G401 (cell line): ENCODE results near the gene MPZL1. TPM values are rescaled to one million over a fixed set of nuclear protein-coding genes. Genes with fewer than 3 reads are reported as not detected.

Source experiments
- DNase-seq: peaks from one replicate; pipeline ENCODE4 v3.0.0-alpha.2; 2015; ENCODE audit warnings: low spot score
- in situ Hi-C: cut with HindIII; loops from 2 replicates; pipeline ENCODE4 v1.10.0; 2016; ENCODE audit warnings: low sequenced_read_pairs, mixed read lengths
- total RNA-seq: library from RNA; depleted of rRNA; stranded (reverse); fragments of >200 nt; shearing (Covaris generic); gene quantifications from 2 replicates; pipeline ENCODE4 v1.2.3, GENCODE V29; 2014

The MPZL1 gene
- total RNA-seq, 1 experiment from 2014 or later, result 155 TPM

GRCh38 chr1:167744901-167745300 lies 23.1 kb downstream of the MPZL1 start:
- in situ Hi-C loops, result no loop called here
- DNase-seq, result no peak

- in situ Hi-C loops, result no loop called here
- no peak for DNase-seq
Observed at GRCh38 chr1:167746013-167746672, 24.4 kb downstream of the MPZL1 start.

GRCh38 chr1:167746988-167747655 lies 25.3 kb downstream of the MPZL1 start:
- no peak for DNase-seq
- in situ Hi-C loops, result no loop called here

GRCh38 chr1:167747988-167748387 lies 26.2 kb downstream of the MPZL1 start:
- DNase-seq, result no peak
- in situ Hi-C loops, result no loop called here

GRCh38 chr1:167748906-167749305 lies 27.1 kb downstream of the MPZL1 start:
- no peak for DNase-seq
- in situ Hi-C loops, result no loop called here

- DNase-seq, result no peak
Observed at GRCh38 chr1:167749741-167750140, 28.0 kb downstream of the MPZL1 start.

DNA sequence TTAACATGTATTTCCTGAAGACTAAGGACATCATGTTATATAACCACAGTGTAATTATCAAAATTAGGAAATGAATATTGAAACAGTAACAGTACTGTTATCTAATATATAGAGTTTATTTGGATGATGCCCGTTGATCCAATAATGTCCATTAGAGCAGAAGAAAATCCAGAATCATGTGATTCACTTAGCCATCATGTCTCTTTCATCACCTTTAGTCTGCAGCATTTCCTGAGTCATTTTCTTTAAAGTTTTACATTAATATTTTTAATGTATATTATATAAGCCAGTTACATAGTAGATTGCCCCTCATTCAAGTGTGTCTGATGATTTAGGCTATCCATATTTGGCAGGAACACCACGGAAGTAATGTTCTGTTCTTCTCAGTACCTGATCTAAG lies 28.9 kb downstream of the MPZL1 start:
- no peak for DNase-seq
- in situ Hi-C loops, result no loop called here

More at GRCh38 chr1:167749741-167750140, 28.0 kb downstream of the MPZL1 start:
- in situ Hi-C loops, result no loop called here

DNA sequence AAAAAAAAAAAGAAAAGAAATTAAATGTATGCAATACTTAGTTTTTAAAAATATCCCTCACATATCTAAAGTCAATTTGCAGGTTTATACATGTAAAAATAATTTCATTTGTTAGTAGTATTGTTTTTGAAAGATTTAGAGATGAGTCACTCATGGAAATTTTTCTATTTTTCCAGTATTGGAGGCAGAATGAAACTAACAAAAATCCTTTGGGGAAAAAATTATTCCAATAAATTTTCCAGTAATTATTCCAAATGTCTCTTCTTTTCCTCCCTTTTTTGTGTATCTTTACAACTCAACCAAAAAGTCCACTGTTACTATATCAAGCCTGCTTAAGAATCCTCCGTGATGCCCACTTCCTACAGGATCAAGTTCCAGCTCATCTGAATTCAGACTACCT lies 29.9 kb downstream of the MPZL1 start:
- in situ Hi-C loops, result no loop called here
- DNase-seq, result no peak

GRCh38 chr1:167752219-167752985 lies 30.6 kb downstream of the MPZL1 start:
- no peak for DNase-seq
- in situ Hi-C loops, result no loop called here

GRCh38 chr1:167755654-167756053 lies 33.9 kb downstream of the MPZL1 start:
- DNase-seq, result no peak
- in situ Hi-C loops, result no loop called here

GRCh38 chr1:167756730-167757405 lies 35.1 kb downstream of the MPZL1 start:
- in situ Hi-C loops, result no loop called here
- DNase-seq, result no peak

GRCh38 chr1:167757433-167758309 lies 35.9 kb downstream of the MPZL1 start:
- no peak for DNase-seq
- in situ Hi-C loops, result no loop called here

GRCh38 chr1:167761400-167761799 lies 39.6 kb downstream of the MPZL1 start:
- in situ Hi-C loops, result no loop called here
- DNase-seq, result no peak

GRCh38 chr1:167762061-167762746 lies 40.4 kb downstream of the MPZL1 start:
- in situ Hi-C loops, result no loop called here
- no peak for DNase-seq

DNA sequence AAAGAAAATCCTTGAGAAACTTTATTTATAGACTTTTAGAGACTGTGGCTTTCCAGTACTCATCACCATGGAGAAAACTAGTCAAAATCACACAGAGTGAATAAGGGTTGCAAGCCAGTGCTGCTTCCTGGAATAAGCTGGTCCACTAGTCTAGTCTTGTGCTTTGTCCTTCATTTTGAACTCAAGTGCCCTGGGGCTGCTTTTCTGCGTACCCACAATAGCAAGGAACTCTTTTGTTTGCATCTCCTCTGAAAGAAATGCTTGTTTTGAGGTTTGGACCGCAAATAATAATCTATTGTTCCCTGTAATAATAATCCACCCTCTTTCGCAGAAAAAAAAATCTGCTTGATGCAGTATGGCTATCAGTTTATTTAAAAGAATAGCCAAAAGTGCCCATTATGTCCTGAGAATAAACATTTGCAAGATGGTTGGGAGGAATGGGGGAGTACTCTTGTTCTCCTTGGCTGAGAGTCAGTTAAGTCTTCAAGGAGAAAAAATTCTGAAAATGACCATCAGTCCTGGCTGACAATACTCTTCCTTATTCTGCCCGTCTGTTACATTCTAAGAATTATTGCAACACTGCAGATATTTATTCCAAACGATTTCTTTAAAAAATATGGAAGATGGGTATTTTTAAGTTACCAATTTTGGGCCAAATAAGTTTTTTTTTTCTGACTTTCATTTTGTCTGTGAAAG lies 41.9 kb downstream of the MPZL1 start:
- in situ Hi-C loops, result no loop called here

GRCh38 chr1:167764458-167765330 lies 42.9 kb downstream of the MPZL1 start:
- in situ Hi-C loops, result no loop called here

More for the DNA sequence above, 41.9 kb downstream of the MPZL1 start:
- no peak for DNase-seq

DNA sequence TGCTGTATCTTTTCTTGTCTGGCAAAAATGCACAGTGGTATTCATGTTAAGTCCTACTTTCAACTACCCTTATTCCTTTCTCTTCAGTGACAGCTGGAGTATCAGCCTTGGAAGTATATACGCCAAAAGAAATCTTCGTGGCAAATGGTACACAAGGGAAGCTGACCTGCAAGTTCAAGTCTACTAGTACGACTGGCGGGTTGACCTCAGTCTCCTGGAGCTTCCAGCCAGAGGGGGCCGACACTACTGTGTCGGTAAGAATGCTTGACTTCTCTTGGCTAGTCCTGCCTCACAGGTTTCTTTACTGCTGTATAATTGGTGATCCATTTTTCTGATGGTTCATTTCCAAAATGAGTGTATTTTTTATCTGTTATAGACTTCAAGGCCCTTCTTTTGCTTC lies 43.7 kb downstream of the MPZL1 start:
- DNase-seq, result no peak
- in situ Hi-C loops, result no loop called here

More at GRCh38 chr1:167764458-167765330, 42.9 kb downstream of the MPZL1 start:
- no peak for DNase-seq
